22Rv1 (cell line): Measurements from ENCODE around the gene POLK.

Source experiments
- ZFX ChIP-seq: fragments of 450-650 bp; IDR thresholded peaks from 2 replicates; pipeline ENCODE4 v1.6.1; 2017; ENCODE audit warnings: antibody characterized with exemption, borderline replicate concordance
- TF ChIP-seq, protein P1 (sequence below): fragments of 450-650 bp; IDR thresholded peaks from 2 replicates; pipeline ENCODE4 v1.5.1; 2017; ENCODE audit warnings: mild to moderate bottlenecking

DNA sequence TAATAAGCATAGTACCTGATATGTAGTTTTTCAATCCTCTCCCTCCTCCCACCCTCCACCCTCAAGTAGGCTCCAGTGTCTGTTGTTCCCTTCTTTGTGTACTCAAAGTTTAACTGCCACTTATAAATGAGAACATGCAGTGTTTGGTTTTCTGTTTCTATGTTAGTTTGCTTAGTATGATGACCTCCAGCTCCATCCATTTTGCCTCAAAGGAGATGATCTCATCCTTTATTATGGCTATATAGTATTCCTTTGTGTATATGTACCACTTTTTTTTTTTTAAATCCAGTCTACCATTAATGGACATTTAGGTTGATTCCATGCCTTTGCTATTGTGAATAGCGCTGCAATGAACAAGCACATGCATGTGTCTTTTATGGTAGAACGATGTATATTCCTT, 20.5 kb downstream of the POLK start:
- TF ChIP-seq, protein P1, sequence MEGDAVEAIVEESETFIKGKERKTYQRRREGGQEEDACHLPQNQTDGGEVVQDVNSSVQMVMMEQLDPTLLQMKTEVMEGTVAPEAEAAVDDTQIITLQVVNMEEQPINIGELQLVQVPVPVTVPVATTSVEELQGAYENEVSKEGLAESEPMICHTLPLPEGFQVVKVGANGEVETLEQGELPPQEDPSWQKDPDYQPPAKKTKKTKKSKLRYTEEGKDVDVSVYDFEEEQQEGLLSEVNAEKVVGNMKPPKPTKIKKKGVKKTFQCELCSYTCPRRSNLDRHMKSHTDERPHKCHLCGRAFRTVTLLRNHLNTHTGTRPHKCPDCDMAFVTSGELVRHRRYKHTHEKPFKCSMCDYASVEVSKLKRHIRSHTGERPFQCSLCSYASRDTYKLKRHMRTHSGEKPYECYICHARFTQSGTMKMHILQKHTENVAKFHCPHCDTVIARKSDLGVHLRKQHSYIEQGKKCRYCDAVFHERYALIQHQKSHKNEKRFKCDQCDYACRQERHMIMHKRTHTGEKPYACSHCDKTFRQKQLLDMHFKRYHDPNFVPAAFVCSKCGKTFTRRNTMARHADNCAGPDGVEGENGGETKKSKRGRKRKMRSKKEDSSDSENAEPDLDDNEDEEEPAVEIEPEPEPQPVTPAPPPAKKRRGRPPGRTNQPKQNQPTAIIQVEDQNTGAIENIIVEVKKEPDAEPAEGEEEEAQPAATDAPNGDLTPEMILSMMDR, result no peak
- no peak for TF ChIP-seq ZFX
